GM12878 (cell line): Measurements from ENCODE around the gene SMARCA4.

Source experiments
- EZH2 ChIP-seq: IDR thresholded peaks from 2 replicates; pipeline ENCODE4 v1.6.1; 2012; ENCODE audit warnings: low read depth, mild to moderate bottlenecking, control low read depth, inconsistent platforms, low read length, borderline replicate concordance; ENCODE audit not compliant: control insufficient read depth
- NFYB ChIP-seq: IDR thresholded peaks from 2 replicates; pipeline ENCODE4 v1.6.1; 2011; ENCODE audit warnings: low read depth, mild to moderate bottlenecking, low read length, improper control_type of control experiment, moderate library complexity; ENCODE audit not compliant: insufficient read depth
- PBX3 ChIP-seq: IDR thresholded peaks from 2 replicates; pipeline ENCODE4 v1.6.1; 2011; ENCODE audit warnings: mild to moderate bottlenecking, low read depth, low read length, moderate library complexity; ENCODE audit not compliant: insufficient replicate concordance
- RAD21 ChIP-seq: IDR thresholded peaks from 2 replicates; pipeline ENCODE4 v1.6.1; 2011; ENCODE audit warnings: mild to moderate bottlenecking, low read depth, low read length, moderate library complexity; ENCODE audit not compliant: insufficient read depth
- ZNF207 ChIP-seq: fragments of 450-650 bp; IDR thresholded peaks from 2 replicates; pipeline ENCODE4 v1.6.1; 2014; ENCODE audit warnings: antibody characterized with exemption, mild to moderate bottlenecking, borderline replicate concordance

GRCh38 chr19:11087870-11088505, 127.2 kb downstream of the SMARCA4 start:
- TF ChIP-seq PBX3 = no peak
- TF ChIP-seq EZH2 = no peak
- TF ChIP-seq RAD21 = no peak
- no peak for TF ChIP-seq NFYB
- no peak for TF ChIP-seq ZNF207
